Right lobe of liver (tissue), 4 donors: ENCODE results near the gene SLC49A3.

ENCODE experiments used
- CTCF ChIP-seq, 4 donors: fragments of 200-600 bp in 3 of 4; fragments of 450-650 bp in 1 of 4; IDR thresholded peaks; one replicate each; pipeline versions ENCODE4 v1.5.1 to v1.8.0; 2016 to 2022; ENCODE audit warnings: antibody characterized with exemption in 4 of 4, mild to moderate bottlenecking in 2 of 4
- POLR2A ChIP-seq: fragments of 450-650 bp; IDR thresholded peaks from one replicate; pipeline ENCODE4 v1.6.1; 2017; ENCODE audit warnings: antibody characterized with exemption, mild to moderate bottlenecking
- donor health status: DM: no; HTN: no; CAD: no.
- donor health status: DM: no; HTN: no; CAD: no.
- donor health status: DM: no; HTN: yes; CAD: no.

- no peak for TF ChIP-seq CTCF (IDR thresholded peaks at IDR 0.05)
- no peak for TF ChIP-seq POLR2A
These were observed 15.4 kb upstream of the SLC49A3 start for GRCh38 chr4:704198-704891.
